GM18502 (cell line): ENCODE measurements around the gene LUC7L3.

ENCODE experiments used
- ATAC-seq: cut with Tn5 transposase; IDR thresholded peaks from one replicate; pipeline ENCODE4 v1.9.1; 2021; ENCODE audit warnings: mild to moderate bottlenecking; ENCODE audit not compliant: unreplicated experiment, poor library complexity

LUC7L3 gene

GRCh38 chr17:50737118-50737698, 17.8 kb downstream of the LUC7L3 start:
- ATAC-seq: no peak

DNA sequence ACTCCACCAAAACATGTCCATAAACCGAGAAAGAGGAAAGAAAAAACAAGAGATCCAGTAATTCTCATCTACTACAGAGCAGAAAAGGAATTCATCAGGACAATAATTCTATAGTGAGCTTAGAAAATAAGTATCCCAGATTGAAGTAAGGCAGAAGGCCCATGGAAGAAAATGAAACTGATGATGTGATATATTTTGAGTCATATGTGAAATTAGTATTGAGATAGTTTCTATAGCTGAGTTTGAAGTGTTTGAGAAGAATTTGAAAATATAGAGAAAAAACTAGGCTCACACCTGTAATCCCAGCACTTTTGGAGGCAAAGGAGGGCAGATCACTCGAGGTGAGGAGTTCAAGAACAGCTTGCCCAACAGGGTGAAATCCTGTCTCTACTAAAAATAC, 19.7 kb downstream of the LUC7L3 start:
- ATAC-seq: no peak

DNA sequence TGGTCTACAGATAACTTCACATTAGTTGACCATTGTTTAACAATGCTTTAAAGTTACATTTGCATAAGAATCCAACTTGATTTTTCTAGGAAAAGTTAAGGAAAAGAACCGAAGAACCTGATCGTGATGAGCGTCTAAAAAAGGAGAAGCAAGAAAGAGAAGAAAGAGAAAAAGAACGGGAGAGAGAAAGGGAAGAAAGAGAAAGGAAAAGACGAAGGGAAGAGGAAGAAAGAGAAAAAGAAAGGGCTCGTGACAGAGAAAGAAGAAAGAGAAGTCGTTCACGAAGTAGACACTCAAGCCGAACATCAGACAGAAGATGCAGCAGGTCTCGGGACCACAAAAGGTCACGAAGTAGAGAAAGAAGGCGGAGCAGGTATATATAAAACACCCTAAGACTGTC, 26.2 kb downstream of the LUC7L3 start:
- no peak for ATAC-seq

DNA sequence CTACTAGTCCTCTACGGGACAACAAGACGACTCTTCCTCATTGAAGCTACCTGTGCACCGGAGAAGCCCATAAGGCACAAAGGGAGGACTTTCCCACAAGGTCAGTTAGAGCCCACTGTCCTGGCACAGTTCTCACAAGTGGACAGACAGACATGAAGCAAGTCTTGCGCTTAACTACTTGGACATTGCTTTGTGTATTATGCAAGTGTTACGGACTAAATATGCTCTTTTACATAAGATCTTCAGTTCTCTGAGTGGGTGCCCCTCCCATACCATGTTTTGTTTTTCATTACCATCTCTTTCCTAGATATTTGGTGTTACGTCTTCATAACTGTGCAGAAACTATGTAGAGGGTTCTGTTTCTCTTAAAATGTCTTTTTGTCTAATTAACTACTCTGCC, 29.8 kb downstream of the LUC7L3 start:
- no peak for ATAC-seq

- ATAC-seq: no peak
These were observed 35.1 kb downstream of the LUC7L3 start for GRCh38 chr17:50754521-50754920.

DNA sequence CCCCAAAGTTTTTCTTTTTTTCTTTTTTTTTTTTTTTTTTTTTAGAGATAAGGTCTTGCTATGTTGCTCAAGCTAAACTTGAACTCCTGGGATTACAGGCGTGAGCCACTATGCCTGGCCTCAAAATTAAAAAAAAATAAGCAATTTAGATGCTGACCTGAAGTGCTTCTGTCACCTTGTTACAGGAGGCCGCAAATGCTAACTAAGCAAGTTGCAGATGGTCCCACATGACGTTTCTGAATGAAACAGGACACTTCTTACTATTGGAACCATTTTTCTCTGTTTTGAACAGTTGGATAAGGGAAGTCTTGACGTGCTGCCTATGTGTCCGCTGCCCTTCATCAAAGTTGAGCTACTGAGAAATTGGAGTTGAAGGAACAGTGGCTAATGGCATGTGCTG, 39.1 kb downstream of the LUC7L3 start:
- no peak for ATAC-seq

- ATAC-seq: no peak
These were observed 39.7 kb downstream of the LUC7L3 start for GRCh38 chr17:50758989-50759544.

GRCh38 chr17:50762177-50762576, 42.8 kb downstream of the LUC7L3 start:
- ATAC-seq: no peak

GRCh38 chr17:50763716-50764475, 44.5 kb downstream of the LUC7L3 start:
- ATAC-seq: no peak

DNA sequence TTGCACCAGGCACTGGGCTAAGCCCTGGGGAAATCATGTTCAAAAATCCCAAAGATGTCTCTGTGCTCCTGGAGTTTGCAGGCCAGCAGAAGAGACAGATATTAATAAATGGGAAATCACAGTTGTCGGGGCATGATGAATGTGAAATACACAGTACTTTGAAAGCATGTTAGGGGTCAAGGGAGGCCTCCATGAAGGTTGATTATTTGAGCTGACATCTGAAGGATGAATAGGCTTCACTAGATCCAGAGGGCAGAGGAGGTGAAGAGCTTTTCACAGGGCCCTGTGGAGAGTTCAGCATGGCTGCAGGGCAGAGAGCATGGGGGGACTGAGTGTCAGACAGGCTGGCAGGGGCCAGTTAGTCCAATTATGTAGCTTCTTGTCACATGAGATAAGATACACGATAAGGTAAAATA, 45.3 kb downstream of the LUC7L3 start:
- ATAC-seq: no peak

DNA sequence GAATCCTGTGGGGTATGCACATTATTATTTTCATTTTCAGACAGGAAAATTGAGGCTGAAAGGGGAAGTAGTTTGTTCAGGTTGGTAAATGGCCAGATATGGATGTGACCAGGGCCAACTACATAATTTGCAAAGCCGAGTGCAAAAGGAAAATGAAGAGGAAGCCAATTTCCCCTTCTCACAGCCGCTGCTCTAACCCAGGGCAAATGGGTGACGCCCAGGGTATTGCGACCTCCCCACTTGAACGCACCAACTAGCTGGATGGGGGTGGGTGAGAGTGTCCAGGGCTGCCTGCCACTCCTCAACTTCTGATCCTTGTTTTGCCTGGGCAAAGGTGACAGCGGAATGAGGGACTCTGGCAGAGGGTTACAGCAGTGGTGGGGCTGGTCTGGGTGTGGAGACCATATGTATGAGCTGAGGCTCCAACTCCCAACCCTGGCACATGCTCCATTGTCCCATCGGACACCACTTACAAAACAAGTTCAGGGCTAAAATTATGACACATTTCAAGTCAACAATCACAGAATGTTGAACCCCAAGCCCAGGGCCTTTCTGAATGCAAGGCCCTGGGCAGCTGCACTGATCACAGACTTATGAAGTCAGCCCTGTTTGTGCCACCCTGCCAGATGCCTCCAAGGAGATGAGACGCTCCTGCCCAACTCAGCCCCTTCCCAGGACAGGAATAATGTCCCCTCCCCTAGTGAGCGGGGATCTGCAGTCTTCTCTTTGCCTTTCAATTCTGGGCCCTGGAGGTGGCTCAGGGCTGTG, 46.2 kb downstream of the LUC7L3 start:
- ATAC-seq: peak; percentile 69

DNA sequence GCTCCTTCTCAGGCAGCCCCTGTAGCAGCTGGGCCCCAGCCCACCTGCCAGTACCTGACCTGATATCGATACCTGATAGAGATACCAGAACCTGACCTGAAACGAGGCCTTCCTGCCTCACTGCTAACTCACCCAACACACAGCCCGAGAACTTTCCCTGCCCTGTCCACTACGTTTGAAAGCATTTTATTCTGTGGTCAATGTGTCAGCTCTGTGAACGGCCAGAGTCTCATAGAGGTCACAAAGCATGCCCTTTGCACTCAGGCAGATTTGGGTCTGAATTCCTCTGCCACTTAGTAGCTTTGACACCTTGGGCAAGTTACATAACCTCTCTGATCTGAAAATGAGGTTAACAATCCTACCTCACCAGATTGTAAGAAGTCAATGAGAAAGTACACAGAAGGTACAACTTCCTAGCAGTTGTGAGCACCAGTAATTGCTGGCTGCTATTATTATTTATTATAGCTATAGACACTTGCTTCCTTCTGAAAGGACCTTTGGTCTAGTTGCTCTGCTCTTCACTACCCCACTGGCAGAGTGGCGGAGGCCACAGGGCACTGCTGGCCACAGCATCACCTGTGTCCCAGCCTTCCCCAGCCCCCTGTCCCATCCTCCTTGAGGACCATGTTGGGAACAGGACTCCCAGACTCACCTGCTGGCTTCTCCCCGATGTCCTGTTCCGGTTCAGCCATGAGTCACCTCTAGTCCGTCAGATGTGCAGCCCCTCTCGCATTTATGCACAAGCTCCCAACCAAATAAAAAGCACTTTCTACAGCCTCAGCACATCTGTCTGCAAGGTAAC, 47.0 kb downstream of the LUC7L3 start:
- ATAC-seq: no peak

DNA sequence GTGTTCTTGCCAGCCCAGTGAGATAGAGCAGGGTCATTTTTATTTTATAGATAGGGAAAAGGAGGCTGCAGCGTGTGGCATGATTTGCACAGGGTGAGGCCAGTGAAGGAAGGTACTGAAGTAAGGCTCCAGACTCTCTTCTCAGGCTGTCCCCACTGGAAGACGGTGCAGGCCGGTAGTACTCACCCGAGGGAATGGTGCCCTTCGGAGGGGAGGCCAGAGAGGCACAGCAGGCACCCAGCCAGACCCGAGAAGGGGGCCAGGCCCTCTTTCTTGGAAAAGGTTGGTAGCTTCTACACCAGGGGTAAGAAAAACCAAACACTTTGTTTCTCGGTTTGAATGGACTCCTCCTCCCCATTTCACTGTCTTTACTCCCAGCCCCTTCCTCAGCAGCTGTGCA, 47.6 kb downstream of the LUC7L3 start:
- ATAC-seq: no peak

- ATAC-seq: no peak
These were observed 48.0 kb downstream of the LUC7L3 start, which contains the start of gene ANKRD40CL for GRCh38 chr17:50767446-50767845. TSS of gene ANKRD40CL (minus strand) at chr17:50767518. CDS start at chr17:50766913, 605 bp downstream.

DNA sequence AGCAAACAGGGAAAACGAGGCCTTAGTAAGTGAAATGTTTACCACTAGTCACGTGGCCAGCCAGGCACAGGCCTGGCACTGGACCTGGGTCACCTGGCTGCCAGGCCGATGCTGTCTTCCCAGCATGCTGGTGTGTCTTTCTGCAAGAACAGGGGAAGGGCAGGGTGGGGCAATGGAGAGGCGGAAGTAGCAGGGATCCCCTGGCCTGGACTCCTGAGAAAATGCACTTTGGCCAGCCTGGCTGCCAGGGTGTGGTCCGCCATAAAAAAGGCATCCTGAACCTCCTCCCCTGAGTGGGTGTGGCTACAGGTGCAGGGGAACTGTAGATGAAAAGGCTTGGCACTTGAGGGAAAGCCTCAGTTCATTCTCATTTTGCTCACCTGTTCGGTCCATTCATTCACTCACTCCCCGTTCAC, 49.0 kb downstream of the LUC7L3 start:
- no peak for ATAC-seq

DNA sequence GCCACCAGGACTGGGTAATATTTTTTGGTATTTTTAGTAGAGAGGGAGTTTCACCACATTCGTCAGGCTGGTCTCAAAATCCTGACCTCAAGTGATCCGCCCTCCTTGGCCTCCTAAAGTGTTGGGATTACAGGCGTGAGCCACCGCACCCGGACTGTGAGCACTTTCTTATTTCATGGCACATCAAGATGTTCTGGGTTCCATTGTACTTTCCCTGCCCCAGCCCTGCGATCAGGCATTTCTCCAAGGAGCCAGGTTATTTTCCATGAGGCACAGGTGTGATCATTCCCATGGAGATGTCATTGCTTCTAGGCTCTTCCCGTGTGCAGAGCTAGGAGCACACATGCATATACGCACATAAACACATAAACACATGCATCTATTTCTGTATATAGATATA, 50.5 kb downstream of the LUC7L3 start:
- no peak for ATAC-seq

DNA sequence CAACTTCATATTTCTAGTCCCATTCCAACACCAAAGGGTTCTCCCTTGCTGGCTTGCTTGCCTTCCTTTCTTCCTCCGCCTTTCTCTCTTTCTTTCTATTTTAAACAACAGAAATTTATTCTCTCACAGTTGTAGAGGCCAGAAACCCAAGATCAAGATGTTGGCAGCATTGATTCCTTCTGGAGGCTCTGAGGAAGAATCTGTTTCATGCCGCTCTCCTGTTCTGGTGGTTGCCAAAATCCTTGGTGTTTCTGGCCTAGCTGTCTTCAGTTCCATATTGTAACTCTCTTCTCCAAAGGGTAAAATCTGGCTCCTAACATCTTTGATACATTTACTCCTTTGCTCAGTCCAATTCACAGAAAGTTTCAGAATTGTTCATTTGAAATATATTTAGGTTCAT, 50.9 kb downstream of the LUC7L3 start:
- ATAC-seq: no peak

- no peak for ATAC-seq
These were observed 52.8 kb downstream of the LUC7L3 start for GRCh38 chr17:50771991-50772785.

- ATAC-seq: no peak
These were observed 54.9 kb downstream of the LUC7L3 start for GRCh38 chr17:50774225-50774803.
